Gastrocnemius medialis (tissue), 4 donors: ENCODE measurements around the gene SLC29A2.

Source experiments
- POLR2A ChIP-seq, 2 donors: fragments of 450-650 bp; IDR thresholded peaks; one replicate each; pipeline ENCODE4 v1.6.1; 2017; ENCODE audit warnings: antibody characterized with exemption in 2 of 2, mild to moderate bottlenecking in 2 of 2, moderate library complexity in 2 of 2
- TF ChIP-seq, protein P1 (sequence below), 5 experiments: fragments of 450-650 bp in 3 of 5; fragments of 200-600 bp in 2 of 5; sonication (generic) in 2 of 5; IDR thresholded peaks in 4 of 5; conservative IDR thresholded peaks in 1 of 5; 1 replicate in 4 of 5; 2 replicates in 1 of 5; pipeline ENCODE4 v1.5.1; 2016 to 2019; ENCODE audit warnings: antibody characterized with exemption in 5 of 5, mild to moderate bottlenecking in 3 of 5, moderate library complexity in 3 of 5

DNA sequence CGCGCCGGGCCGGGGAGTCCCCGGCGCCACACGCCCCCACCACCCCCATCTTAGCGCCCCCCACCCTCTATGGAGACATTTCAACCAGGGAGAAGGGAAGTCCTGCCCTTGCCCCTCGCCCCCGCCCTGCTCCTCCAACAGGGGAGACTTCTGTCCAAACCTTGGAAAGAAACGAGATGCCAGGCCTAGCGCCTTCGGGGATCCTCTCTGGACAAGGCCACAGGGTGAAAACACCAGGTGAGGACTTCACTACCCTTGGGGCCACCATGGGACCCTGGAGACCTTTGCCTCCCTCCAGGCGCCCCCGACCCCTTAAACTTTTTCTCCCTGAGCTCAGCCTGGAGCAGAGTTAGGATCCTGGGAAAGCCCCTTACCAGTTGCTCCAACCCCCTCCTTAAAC lies 37.7 kb upstream of the SLC29A2 start:
- TF ChIP-seq, protein P1, sequence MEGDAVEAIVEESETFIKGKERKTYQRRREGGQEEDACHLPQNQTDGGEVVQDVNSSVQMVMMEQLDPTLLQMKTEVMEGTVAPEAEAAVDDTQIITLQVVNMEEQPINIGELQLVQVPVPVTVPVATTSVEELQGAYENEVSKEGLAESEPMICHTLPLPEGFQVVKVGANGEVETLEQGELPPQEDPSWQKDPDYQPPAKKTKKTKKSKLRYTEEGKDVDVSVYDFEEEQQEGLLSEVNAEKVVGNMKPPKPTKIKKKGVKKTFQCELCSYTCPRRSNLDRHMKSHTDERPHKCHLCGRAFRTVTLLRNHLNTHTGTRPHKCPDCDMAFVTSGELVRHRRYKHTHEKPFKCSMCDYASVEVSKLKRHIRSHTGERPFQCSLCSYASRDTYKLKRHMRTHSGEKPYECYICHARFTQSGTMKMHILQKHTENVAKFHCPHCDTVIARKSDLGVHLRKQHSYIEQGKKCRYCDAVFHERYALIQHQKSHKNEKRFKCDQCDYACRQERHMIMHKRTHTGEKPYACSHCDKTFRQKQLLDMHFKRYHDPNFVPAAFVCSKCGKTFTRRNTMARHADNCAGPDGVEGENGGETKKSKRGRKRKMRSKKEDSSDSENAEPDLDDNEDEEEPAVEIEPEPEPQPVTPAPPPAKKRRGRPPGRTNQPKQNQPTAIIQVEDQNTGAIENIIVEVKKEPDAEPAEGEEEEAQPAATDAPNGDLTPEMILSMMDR (IDR thresholded peaks at IDR 0.05 in 4 of 5, conservative IDR thresholded peaks at IDR 0.05 in 1 of 5) = no peak
- no peak for TF ChIP-seq POLR2A (IDR thresholded peaks at IDR 0.05)
